HEK293 (cell line): ENCODE measurements around the gene SETD2.
"Not testable (repeated sequence)": the region's sequence is repeated elsewhere in the genome, so short reads cannot be mapped to it uniquely, and the experiment has no call there.

Source experiments
- CTCF ChIA-PET: fragments of 350-600 bp; formaldehyde crosslinking; extraction: SDS; loops from one replicate; lab custom pipeline; 2021; ENCODE audit warnings: antibody characterized with exemption; lab: Yijun Ruan, JAX
- POLR2A ChIA-PET: fragments of 300-600 bp; formaldehyde crosslinking; extraction: SDS; loops from one replicate; lab custom pipeline; 2020; ENCODE audit warnings: antibody characterized with exemption, inconsistent platforms; lab: Yijun Ruan, JAX
- H3K27ac ChIP-seq: fragments of 200-500 bp; sonication (Bioruptor generic); 2 replicates; pipeline ENCODE4 v1.5.1; 2014; ENCODE audit warnings: low read depth, low read length, control low read depth, inconsistent platforms; ENCODE audit errors: extremely low read depth
- H3K36me3 ChIP-seq, 2 experiments: fragments of 200-500 bp in 1 of 2; sonication (Bioruptor generic) in 1 of 2; 1 replicate in 1 of 2; 2 replicates in 1 of 2; pipeline ENCODE4 v1.5.1; 2014 to 2017; ENCODE audit warnings: inconsistent platforms in 2 of 2, low read length in 2 of 2; ENCODE audit not compliant: control insufficient read depth in 2 of 2, insufficient read depth in 1 of 2
- H3K4me1 ChIP-seq: fragments of 200-500 bp; sonication (Bioruptor generic); 2 replicates; pipeline ENCODE4 v1.5.1; 2014; ENCODE audit warnings: mild to moderate bottlenecking, low read length, inconsistent platforms; ENCODE audit not compliant: control insufficient read depth, insufficient read depth
- H3K4me3 ChIP-seq: 2 replicates; pipeline ENCODE4 v1.5.1; 2011; ENCODE audit warnings: low read depth, mild to moderate bottlenecking, control low read depth, low read length, moderate library complexity
- H3K9me3 ChIP-seq: fragments of 200-500 bp; sonication (Bioruptor generic); 2 replicates; pipeline ENCODE4 v1.5.1; 2014; ENCODE audit warnings: low read depth, low read length, inconsistent platforms; ENCODE audit not compliant: control insufficient read depth, insufficient read depth
- HOXD13 ChIP-seq: sonication (generic); formaldehyde crosslinking; IDR thresholded peaks from 2 replicates; pipeline ENCODE4 v1.8.0; 2022; ENCODE audit warnings: missing genetic modification reagents, borderline replicate concordance
- KLF7 ChIP-seq: fragments of 450-650 bp; formaldehyde crosslinking; IDR thresholded peaks from 2 replicates; pipeline ENCODE4 v1.5.1; 2016; ENCODE audit warnings: missing biosample characterization, missing genetic modification characterization, borderline replicate concordance
- SCRT1 ChIP-seq: fragments of 450-650 bp; formaldehyde crosslinking; IDR thresholded peaks from 2 replicates; pipeline ENCODE4 v1.5.1; 2016; ENCODE audit warnings: missing biosample characterization, missing genetic modification characterization, borderline replicate concordance
- YY1 ChIP-seq: fragments of 450-650 bp; formaldehyde crosslinking; IDR thresholded peaks from 2 replicates; pipeline ENCODE4 v1.5.1; 2018; ENCODE audit warnings: missing biosample characterization, missing genetic modification characterization
- ZNF174 ChIP-seq: fragments of 450-650 bp; formaldehyde crosslinking; IDR thresholded peaks from 2 replicates; pipeline ENCODE4 v1.5.0; 2017; ENCODE audit warnings: missing biosample characterization, mild to moderate bottlenecking, missing genetic modification characterization
- ZNF23 ChIP-seq: fragments of 450-650 bp; formaldehyde crosslinking; IDR thresholded peaks from 2 replicates; pipeline ENCODE4 v1.5.1; 2016; ENCODE audit warnings: missing biosample characterization, missing genetic modification characterization, borderline replicate concordance
- ZNF530 ChIP-seq: fragments of 450-650 bp; formaldehyde crosslinking; IDR thresholded peaks from 2 replicates; pipeline ENCODE4 v1.5.1; 2016; ENCODE audit warnings: low read depth, missing biosample characterization, missing genetic modification characterization
- ZNF658 ChIP-seq: fragments of 450-650 bp; formaldehyde crosslinking; IDR thresholded peaks from 2 replicates; pipeline ENCODE4; 2016; ENCODE audit warnings: missing biosample characterization, missing genetic modification characterization
- ZNF747 ChIP-seq: fragments of 450-650 bp; formaldehyde crosslinking; IDR thresholded peaks from 2 replicates; pipeline ENCODE4 v1.5.1; 2016; ENCODE audit warnings: missing biosample characterization, missing genetic modification characterization
- ZSCAN30 ChIP-seq: fragments of 450-650 bp; IDR thresholded peaks from 2 replicates; pipeline ENCODE4 v1.5.1; 2018; ENCODE audit warnings: missing biosample characterization, mild to moderate bottlenecking, missing genetic modification characterization, moderate library complexity
- TF ChIP-seq, protein P1 (sequence below): fragments of 450-650 bp; formaldehyde crosslinking; IDR thresholded peaks from 2 replicates; pipeline ENCODE4 v1.5.1; 2016; ENCODE audit warnings: missing biosample characterization, missing genetic modification characterization
- TF ChIP-seq, protein P2 (sequence below): fragments of 450-650 bp; formaldehyde crosslinking; IDR thresholded peaks from 2 replicates; pipeline ENCODE4 v1.5.1; 2017; ENCODE audit warnings: missing biosample characterization, missing genetic modification characterization
- TF ChIP-seq, protein P3 (sequence below): fragments of 450-650 bp; formaldehyde crosslinking; optimal IDR thresholded peaks from 2 replicates; pipeline ENCODE3; 2016; ENCODE audit warnings: missing biosample characterization, mild to moderate bottlenecking, missing genetic modification characterization
- TF ChIP-seq, protein P4 (sequence below): sonication (generic); formaldehyde crosslinking; IDR thresholded peaks from 2 replicates; pipeline ENCODE4 v1.8.1; 2022; ENCODE audit warnings: mild to moderate bottlenecking, moderate library complexity, missing genetic modification reagents

The SETD2 gene

DNA sequence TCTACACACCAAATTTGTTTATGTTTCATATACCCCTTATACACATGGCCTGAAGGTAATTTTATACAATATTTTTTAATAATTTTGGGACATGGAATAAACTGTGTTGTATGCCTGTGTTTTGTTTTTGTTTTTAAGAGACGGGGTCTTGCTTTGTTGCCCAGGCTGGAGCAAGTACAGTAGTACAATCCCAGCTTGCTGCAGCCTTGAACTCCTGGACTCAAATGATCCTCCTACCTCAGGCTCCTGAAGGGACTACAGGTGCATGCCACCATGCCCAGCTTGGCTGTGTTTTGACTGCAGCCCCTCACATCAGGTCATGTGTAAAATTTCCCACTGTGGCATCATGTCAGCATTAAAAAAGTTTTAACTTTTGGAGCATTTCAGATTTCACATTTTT, 18.6 kb downstream of the SETD2 start (continued):
- TF ChIP-seq, protein P1, sequence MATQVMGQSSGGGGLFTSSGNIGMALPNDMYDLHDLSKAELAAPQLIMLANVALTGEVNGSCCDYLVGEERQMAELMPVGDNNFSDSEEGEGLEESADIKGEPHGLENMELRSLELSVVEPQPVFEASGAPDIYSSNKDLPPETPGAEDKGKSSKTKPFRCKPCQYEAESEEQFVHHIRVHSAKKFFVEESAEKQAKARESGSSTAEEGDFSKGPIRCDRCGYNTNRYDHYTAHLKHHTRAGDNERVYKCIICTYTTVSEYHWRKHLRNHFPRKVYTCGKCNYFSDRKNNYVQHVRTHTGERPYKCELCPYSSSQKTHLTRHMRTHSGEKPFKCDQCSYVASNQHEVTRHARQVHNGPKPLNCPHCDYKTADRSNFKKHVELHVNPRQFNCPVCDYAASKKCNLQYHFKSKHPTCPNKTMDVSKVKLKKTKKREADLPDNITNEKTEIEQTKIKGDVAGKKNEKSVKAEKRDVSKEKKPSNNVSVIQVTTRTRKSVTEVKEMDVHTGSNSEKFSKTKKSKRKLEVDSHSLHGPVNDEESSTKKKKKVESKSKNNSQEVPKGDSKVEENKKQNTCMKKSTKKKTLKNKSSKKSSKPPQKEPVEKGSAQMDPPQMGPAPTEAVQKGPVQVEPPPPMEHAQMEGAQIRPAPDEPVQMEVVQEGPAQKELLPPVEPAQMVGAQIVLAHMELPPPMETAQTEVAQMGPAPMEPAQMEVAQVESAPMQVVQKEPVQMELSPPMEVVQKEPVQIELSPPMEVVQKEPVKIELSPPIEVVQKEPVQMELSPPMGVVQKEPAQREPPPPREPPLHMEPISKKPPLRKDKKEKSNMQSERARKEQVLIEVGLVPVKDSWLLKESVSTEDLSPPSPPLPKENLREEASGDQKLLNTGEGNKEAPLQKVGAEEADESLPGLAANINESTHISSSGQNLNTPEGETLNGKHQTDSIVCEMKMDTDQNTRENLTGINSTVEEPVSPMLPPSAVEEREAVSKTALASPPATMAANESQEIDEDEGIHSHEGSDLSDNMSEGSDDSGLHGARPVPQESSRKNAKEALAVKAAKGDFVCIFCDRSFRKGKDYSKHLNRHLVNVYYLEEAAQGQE = no peak
- TF ChIP-seq YY1 (tag by site-specific recombination) (no peak), ZNF658 (tag by site-specific recombination) (no peak), ZNF23 (tag by site-specific recombination) (no peak), ZNF174 (tag by site-specific recombination) (no peak), ZNF530 (tag by site-specific recombination) (no peak), HOXD13 (no peak), ZSCAN30 (tag by site-specific recombination) (no peak)
- TF ChIP-seq, protein P2, sequence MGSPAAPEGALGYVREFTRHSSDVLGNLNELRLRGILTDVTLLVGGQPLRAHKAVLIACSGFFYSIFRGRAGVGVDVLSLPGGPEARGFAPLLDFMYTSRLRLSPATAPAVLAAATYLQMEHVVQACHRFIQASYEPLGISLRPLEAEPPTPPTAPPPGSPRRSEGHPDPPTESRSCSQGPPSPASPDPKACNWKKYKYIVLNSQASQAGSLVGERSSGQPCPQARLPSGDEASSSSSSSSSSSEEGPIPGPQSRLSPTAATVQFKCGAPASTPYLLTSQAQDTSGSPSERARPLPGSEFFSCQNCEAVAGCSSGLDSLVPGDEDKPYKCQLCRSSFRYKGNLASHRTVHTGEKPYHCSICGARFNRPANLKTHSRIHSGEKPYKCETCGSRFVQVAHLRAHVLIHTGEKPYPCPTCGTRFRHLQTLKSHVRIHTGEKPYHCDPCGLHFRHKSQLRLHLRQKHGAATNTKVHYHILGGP (tag by site-specific recombination) = no peak

DNA sequence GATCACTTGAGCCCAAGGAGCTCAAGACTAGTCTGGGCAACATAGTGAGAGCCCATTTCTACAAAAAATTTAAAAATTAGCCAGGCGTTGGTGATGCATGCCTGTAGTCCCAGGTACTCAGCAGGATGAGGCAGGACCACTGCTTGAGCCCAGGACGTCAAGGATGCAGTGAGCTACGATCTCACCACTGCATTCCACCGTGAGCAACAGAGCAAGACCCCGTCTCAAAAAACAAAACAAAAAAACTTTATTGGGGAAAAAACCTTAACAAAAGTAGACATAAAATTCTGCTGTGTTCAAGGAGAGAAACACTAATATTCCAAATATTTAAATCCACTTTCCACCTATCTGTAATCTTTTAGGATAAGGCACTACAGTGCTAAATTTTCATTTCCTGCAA, 20.8 kb downstream of the SETD2 start:
- Histone ChIP-seq H3K4me3 (no peak overlapping the region), H3K36me3 (no peaks in the 10 kb centered on the region; a peak in 1 of 3 replicates), H3K4me1 (peaks cover 2% of the 10 kb centered on the region; the same call in 1 of the 2 replicates), H3K9me3 (no peaks in the 10 kb centered on the region), H3K27ac (no peak overlapping the region)
- ChIA-PET POLR2A (no interaction called here), CTCF (no interaction called here)
- TF ChIP-seq, protein P3, sequence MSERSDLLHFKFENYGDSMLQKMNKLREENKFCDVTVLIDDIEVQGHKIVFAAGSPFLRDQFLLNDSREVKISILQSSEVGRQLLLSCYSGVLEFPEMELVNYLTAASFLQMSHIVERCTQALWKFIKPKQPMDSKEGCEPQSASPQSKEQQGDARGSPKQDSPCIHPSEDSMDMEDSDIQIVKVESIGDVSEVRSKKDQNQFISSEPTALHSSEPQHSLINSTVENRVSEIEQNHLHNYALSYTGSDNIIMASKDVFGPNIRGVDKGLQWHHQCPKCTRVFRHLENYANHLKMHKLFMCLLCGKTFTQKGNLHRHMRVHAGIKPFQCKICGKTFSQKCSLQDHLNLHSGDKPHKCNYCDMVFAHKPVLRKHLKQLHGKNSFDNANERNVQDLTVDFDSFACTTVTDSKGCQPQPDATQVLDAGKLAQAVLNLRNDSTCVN (tag by site-specific recombination) = no peak
- TF ChIP-seq SCRT1 (tag by site-specific recombination) (no peak), ZNF747 (tag by site-specific recombination) (no peak), KLF7 (tag by site-specific recombination) (no peak)
- TF ChIP-seq, protein P4, sequence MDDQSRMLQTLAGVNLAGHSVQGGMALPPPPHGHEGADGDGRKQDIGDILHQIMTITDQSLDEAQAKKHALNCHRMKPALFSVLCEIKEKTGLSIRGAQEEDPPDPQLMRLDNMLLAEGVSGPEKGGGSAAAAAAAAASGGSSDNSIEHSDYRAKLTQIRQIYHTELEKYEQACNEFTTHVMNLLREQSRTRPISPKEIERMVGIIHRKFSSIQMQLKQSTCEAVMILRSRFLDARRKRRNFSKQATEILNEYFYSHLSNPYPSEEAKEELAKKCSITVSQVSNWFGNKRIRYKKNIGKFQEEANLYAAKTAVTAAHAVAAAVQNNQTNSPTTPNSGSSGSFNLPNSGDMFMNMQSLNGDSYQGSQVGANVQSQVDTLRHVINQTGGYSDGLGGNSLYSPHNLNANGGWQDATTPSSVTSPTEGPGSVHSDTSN = no peak

DNA sequence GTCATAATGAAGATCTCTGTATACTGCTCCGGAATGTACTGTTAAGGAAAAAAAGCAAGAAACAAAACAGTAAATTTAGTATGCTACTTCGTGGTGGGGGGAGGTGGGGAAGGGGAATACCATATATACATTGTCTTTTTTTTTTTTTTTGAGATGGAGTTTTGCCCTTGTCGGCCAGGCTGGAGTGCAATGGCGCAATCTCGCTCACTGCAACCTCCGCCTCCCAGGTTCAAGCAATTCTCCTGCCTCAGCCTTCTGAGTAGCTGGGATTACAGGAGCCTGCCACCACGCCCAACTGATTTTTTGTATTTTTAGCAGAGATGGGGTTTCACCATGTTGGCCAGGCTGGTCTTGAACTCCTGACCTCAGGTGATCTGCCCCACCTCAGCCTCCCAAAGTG, 21.4 kb downstream of the SETD2 start:
- H3K27ac ChIP-seq, CTCF ChIA-PET, POLR2A ChIA-PET: not testable (repeated sequence)

More for the DNA sequence above, 21.4 kb downstream of the SETD2 start:
- H3K36me3 ChIP-seq, H3K4me3 ChIP-seq, H3K4me1 ChIP-seq, H3K9me3 ChIP-seq: not testable (repeated sequence)
